ENCODE measurements around the gene SH3PXD2A. TPM values are rescaled to one million over a fixed set of nuclear protein-coding genes. Genes with fewer than 3 reads are reported as not detected.

The SH3PXD2A gene
- total and polyA plus RNA-seq, 2 of the 4 experiments (the other 2 are of a cell fraction): 6.3 to 23.0 TPM

DNA sequence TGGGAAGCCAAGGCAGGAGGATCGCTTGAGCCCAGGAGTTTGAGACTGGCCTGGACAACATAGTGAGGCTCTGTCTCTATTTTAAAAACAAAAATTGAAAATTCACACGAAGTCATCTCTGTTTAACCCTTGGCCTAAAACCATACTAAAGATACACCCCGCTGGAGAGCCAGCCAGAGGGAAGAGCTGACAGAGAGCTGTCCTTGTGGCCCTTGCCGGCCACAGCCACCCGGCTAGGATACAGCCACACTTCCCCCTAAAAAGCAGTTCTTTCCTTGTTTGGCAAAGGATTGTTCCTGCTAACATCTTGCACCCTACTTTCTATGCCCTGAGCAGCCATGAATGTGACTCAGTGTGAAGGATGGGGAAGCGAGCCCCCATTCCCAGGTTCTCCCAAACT is 49.6 kb downstream of the SH3PXD2A start:
- H4K20me1 ChIP-seq (ENCODE audit: insufficient read depth, low read length): peaks cover 6% of the 10 kb centered on the region; the same call in 1 of the 2 replicates
- H2AFZ ChIP-seq (replicated peaks; ENCODE audit: low read length, poor library complexity): no peak overlapping the region
- 86% methylated on average over 2 of the region's 6 CpGs; no CpG with 5 or more reads in 1 of the 2 experiments for WGBS, 2 experiments (ENCODE audit: extremely low coverage in 2 of 2, insufficient read length in 1 of 2)
- H4K91ac ChIP-seq (ENCODE audit: insufficient read depth, low read depth, low read length): no peak overlapping the region
- no peaks in the 10 kb centered on the region for H3K9me3 ChIP-seq (ENCODE audit: control insufficient read depth, insufficient read depth, low read length)
- no peak overlapping the region for H3K23ac ChIP-seq (ENCODE audit: low read depth, low read length)
- no peak for TF ChIP-seq BHLHE40 (IDR thresholded peaks at IDR 0.05; ENCODE audit: low read depth, low read length)
- TF ChIP-seq RFX5 (IDR thresholded peaks at IDR 0.05; ENCODE audit: low read depth, low read length): no peak
- H2BK20ac ChIP-seq (ENCODE audit: low read depth, low read length): no peak overlapping the region
- no peaks in the 10 kb centered on the region for H3K27me3 ChIP-seq (ENCODE audit: control insufficient read depth, insufficient read depth, low read length)
- no TSS peak for BruUV-seq (replicated peaks)
- H3K9me1 ChIP-seq (ENCODE audit: insufficient read depth, low read length): peaks cover 9% of the 10 kb centered on the region
- no peak overlapping the region for H3K4ac ChIP-seq (ENCODE audit: low read depth, low read length)
- H3K4me2 ChIP-seq (ENCODE audit: low read depth, low read length): no peak overlapping the region
- ChIA-PET CTCF (no interaction called here), POLR2A (ENCODE audit: unreplicated experiment) (no interaction called here)
- H2BK5ac ChIP-seq (ENCODE audit: low read depth, low read length, poor library complexity, severe bottlenecking): no peak overlapping the region
- H4K5ac ChIP-seq (ENCODE audit: low read depth, low read length): no peak overlapping the region
- H3K79me1 ChIP-seq (ENCODE audit: low read depth in 1 of 2, low read length in 2 of 2): peaks cover 3 to 16% of the 10 kb centered on the region in 2 experiments; a peak in 3 of 4 replicates
- DNase-seq (no peak), ATAC-seq (ENCODE audit: low read depth) (no peak)
- intact Hi-C loops (cut with micrococcal nuclease): no loop called here
- H3K14ac ChIP-seq (replicated peaks; ENCODE audit: low read depth, low read length): no peak overlapping the region
- H3K9ac ChIP-seq (ENCODE audit: low read depth, low read length): no peak overlapping the region
- H2BK120ac ChIP-seq (ENCODE audit: low read depth, low read length): no peak overlapping the region
- in situ Hi-C loops (cut with MboI; ENCODE audit: low sequenced_read_pairs): no loop called here
- no peaks in the 10 kb centered on the region for H3K36me3 ChIP-seq (ENCODE audit: control insufficient read depth, insufficient read depth, low read length)
- H3K18ac ChIP-seq (ENCODE audit: low read depth, low read length): no peak overlapping the region
- H2AK5ac ChIP-seq (ENCODE audit: low read depth, low read length): no peak overlapping the region
- dilution Hi-C loops (cut with HindIII; ENCODE audit: low sequenced_read_pairs, unreplicated experiment): no loop called here
- no peak overlapping the region for H3K27ac ChIP-seq (ENCODE audit: insufficient read depth, low read length)
- peaks cover 5% of the 10 kb centered on the region for H3K4me1 ChIP-seq (ENCODE audit: control insufficient read depth, insufficient read depth, low read length)
- no peak overlapping the region for H4K8ac ChIP-seq (ENCODE audit: low read depth in 2 of 2, low read length in 2 of 2)
- no peak overlapping the region for H3K56ac ChIP-seq (ENCODE audit: extremely low read depth, insufficient read depth, low read length)
- no peak overlapping the region for H3K4me3 ChIP-seq (ENCODE audit: insufficient read depth, low read depth, low read length)
- H2AK9ac ChIP-seq (replicated peaks; ENCODE audit: low read depth, low read length, poor library complexity): no peak overlapping the region
- no peak overlapping the region for H2BK15ac ChIP-seq (ENCODE audit: low read depth, low read length)
